BE2C (cell line): ENCODE data around the gene REEP6.

Source experiments
- DNase-seq: peaks from one replicate; pipeline ENCODE4 v3.0.0-alpha.2; 2020
- H3K27me3 ChIP-seq: fragments of 250-450 bp; sonication (Bioruptor Pico); 2 replicates; pipeline ENCODE4 v1.5.1; 2020; ENCODE audit warnings: mild to moderate bottlenecking
- H3K36me3 ChIP-seq: fragments of 250-450 bp; sonication (Bioruptor Pico); 2 replicates; pipeline ENCODE4 v1.5.1; 2020; ENCODE audit warnings: mild to moderate bottlenecking
- H3K4me1 ChIP-seq: fragments of 250-450 bp; sonication (Bioruptor Pico); 2 replicates; pipeline ENCODE4 v1.5.1; 2020
- H3K4me3 ChIP-seq: 2 replicates; pipeline ENCODE4 v1.5.1; 2011; ENCODE audit warnings: low read depth, low read length
- H3K9me3 ChIP-seq: fragments of 250-450 bp; sonication (Bioruptor Pico); 2 replicates; pipeline ENCODE4 v1.5.1; 2020
- TF ChIP-seq, protein P1 (sequence below): IDR thresholded peaks from 2 replicates; pipeline ENCODE4 v1.5.1; 2012; ENCODE audit warnings: mild to moderate bottlenecking, low read depth, low read length

The REEP6 gene

DNA sequence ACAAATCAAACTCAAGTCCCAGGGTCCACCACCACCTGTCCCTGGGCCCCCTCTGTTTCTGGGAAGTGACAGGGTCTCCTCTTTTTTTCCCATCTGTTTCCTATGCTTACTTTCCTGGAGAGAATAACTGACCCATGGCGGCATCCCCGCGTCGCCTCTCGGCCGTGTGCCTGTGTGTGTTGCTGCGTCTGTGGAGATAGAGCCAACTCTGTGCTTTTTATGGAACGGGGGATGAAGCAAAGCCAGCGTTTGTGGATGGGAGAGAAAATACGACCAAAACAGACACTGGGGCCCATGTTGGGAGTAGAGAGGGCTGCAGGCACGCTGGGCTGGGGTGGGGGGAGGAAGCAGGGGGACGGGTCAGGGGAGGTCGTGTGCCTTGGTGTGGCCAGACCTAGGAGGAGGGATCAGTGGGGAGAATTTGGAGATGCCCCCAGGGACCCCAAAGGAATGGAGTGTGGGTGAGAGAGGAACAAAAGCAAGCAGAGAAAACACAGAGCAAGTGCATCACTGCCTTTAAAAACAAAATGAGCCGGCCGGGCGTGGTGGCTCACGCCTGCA lies 49.5 kb downstream of the REEP6 start:
- Histone ChIP-seq H3K9me3 (no peaks in the 10 kb centered on the region), H3K27me3 (peaks cover 31% of the 10 kb centered on the region), H3K4me3 (no peak overlapping the region), H3K36me3 (no peaks in the 10 kb centered on the region), H3K4me1 (no peaks in the 10 kb centered on the region)
- DNase-seq = no peak
- TF ChIP-seq, protein P1, sequence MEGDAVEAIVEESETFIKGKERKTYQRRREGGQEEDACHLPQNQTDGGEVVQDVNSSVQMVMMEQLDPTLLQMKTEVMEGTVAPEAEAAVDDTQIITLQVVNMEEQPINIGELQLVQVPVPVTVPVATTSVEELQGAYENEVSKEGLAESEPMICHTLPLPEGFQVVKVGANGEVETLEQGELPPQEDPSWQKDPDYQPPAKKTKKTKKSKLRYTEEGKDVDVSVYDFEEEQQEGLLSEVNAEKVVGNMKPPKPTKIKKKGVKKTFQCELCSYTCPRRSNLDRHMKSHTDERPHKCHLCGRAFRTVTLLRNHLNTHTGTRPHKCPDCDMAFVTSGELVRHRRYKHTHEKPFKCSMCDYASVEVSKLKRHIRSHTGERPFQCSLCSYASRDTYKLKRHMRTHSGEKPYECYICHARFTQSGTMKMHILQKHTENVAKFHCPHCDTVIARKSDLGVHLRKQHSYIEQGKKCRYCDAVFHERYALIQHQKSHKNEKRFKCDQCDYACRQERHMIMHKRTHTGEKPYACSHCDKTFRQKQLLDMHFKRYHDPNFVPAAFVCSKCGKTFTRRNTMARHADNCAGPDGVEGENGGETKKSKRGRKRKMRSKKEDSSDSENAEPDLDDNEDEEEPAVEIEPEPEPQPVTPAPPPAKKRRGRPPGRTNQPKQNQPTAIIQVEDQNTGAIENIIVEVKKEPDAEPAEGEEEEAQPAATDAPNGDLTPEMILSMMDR = no peak
